SK-N-SH (cell line): Measurements from ENCODE around the gene ADORA2A.

ENCODE experiments used
- CTCF ChIP-seq: fragments of 200-600 bp; sonication (generic); IDR thresholded peaks from 2 replicates; pipeline ENCODE4 v1.6.1; 2017; ENCODE audit warnings: antibody characterized with exemption, mild to moderate bottlenecking, moderate library complexity
- EZH2phosphoT487 ChIP-seq: fragments of 200-600 bp; sonication (generic); IDR thresholded peaks from 2 replicates; pipeline ENCODE4 v1.6.1; 2017; ENCODE audit warnings: low read depth, mixed run types, mild to moderate bottlenecking, antibody characterized with exemption, moderate library complexity, borderline replicate concordance
- POLR2AphosphoS5 ChIP-seq: IDR thresholded peaks from 2 replicates; pipeline ENCODE4 v1.6.1; 2012; ENCODE audit warnings: low read depth, low read length

- TF ChIP-seq CTCF: no peak
- no peak for TF ChIP-seq EZH2phosphoT487
- no peak for TF ChIP-seq POLR2AphosphoS5
Observed at GRCh38 chr22:24466716-24467328, 39.4 kb downstream of the ADORA2A start.
